ENCODE results near the gene DGCR6L. TPM values are rescaled to one million over a fixed set of nuclear protein-coding genes. Genes with fewer than 3 reads are reported as not detected.
"Not testable (repeated sequence)": the region's sequence is repeated elsewhere in the genome, so short reads cannot be mapped to it uniquely, and the experiment has no call there.

Gene DGCR6L
- total RNA-seq, 4 donors from 2014 or later: 39.8 to 69.2 (median 60.4) TPM

DNA sequence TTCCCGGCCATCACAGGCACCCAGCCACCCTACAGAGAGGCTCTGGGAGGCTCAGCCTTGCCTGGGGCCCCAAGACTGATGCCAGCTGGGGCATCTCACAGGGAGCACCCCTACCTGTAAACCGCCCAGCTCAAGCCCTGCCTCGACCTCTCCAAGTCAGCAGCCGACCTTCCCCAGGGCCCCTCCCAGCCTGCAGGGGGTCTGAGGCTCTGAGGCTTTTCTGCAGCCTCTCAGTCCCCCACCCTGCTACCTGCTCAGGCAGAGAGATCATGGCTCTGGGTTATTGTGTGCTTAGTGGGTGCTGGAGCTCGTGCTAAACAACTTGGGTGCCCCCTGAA lies 28.6 kb downstream of the DGCR6L start:
- H3K9me3 ChIP-seq: no peaks in the 10 kb centered on the region
- H3K27ac ChIP-seq: no peak overlapping the region
- TF ChIP-seq, protein P1, sequence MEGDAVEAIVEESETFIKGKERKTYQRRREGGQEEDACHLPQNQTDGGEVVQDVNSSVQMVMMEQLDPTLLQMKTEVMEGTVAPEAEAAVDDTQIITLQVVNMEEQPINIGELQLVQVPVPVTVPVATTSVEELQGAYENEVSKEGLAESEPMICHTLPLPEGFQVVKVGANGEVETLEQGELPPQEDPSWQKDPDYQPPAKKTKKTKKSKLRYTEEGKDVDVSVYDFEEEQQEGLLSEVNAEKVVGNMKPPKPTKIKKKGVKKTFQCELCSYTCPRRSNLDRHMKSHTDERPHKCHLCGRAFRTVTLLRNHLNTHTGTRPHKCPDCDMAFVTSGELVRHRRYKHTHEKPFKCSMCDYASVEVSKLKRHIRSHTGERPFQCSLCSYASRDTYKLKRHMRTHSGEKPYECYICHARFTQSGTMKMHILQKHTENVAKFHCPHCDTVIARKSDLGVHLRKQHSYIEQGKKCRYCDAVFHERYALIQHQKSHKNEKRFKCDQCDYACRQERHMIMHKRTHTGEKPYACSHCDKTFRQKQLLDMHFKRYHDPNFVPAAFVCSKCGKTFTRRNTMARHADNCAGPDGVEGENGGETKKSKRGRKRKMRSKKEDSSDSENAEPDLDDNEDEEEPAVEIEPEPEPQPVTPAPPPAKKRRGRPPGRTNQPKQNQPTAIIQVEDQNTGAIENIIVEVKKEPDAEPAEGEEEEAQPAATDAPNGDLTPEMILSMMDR (IDR thresholded peaks at IDR 0.05): no peak
- TF ChIP-seq EP300 (IDR thresholded peaks at IDR 0.05): no peak
- no peak for TF ChIP-seq POLR2A (IDR thresholded peaks at IDR 0.05)
- no peak for TF ChIP-seq POLR2AphosphoS5 (IDR thresholded peaks at IDR 0.05)
- no peak overlapping the region for H3K4me3 ChIP-seq
- H3K4me1 ChIP-seq: no peaks in the 10 kb centered on the region
- H3K36me3 ChIP-seq: no peaks in the 10 kb centered on the region
- peaks cover 35% of the 10 kb centered on the region for H3K27me3 ChIP-seq
- no CpG with 5 or more reads among the region's 5 CpGs for whole genome bisulfite sequencing, 2 donors (ENCODE audit: low coverage in 1 of 2)
- no peak for ATAC-seq

DNA sequence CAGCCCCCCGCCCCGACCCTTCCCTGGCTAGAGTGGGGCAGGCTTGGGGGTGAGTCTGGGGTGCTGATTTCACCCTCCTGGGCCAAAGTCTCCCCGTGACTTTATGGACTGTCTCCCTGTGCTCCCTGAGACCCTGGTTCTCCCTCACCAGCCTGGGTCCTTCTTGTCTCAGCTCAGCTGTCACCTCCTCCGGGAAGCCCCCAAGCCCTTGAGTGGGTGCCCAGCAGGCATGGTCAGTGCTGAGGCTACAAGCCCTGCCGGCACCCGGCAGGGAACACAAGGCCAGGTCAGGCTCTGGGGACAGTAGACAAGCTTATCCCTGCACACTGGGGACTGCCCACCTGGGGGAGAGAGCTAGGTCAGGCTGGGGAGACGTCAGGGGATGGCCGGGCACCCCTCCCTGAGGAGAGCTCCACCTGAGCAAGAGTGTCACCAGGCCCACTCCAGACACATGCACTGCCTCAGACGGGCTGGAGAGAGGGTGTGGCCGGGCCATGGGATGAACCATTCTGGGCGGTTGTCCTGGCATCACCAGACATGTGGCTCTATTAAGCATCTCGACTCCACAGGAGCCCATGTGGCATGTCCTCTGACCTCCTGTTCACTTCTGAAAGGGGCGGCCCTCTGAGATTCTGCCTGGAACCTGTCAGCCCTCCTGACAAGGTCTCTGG lies 29.1 kb downstream of the DGCR6L start:
- H3K27ac ChIP-seq: no peak overlapping the region
- WGBS, 2 donors (ENCODE audit: low coverage in 1 of 2): 80% methylated on average over 1 of the region's 13 CpGs; no CpG with 5 or more reads in 1 of the 2 donors
- H3K4me3 ChIP-seq: no peak overlapping the region
- TF ChIP-seq POLR2A (IDR thresholded peaks at IDR 0.05): no peak
- TF ChIP-seq POLR2AphosphoS5 (IDR thresholded peaks at IDR 0.05): no peak
- TF ChIP-seq EP300 (IDR thresholded peaks at IDR 0.05): no peak
- TF ChIP-seq, protein P1 (IDR thresholded peaks at IDR 0.05): no peak
- ATAC-seq: no peak
- no peaks in the 10 kb centered on the region for H3K9me3 ChIP-seq
- no peaks in the 10 kb centered on the region for H3K36me3 ChIP-seq
- no peaks in the 10 kb centered on the region for H3K4me1 ChIP-seq
- peaks cover 36% of the 10 kb centered on the region for H3K27me3 ChIP-seq

DNA sequence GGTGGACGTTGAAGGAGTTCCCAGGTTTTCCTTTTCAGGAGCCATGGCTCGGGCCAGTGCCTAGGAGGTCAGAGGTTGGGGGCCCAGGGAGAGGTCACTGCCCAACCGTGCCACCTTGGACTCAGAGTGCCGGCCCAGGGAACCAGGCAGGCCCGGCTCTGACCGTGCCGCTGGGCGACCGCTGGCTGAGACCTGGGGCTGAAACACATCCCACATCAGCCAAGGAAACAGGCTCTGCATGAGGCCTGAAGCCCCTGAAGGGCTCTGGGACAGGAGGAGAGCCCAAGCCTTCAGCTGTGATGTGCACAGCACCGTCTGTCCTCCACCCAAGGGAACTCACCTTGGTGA lies 29.8 kb downstream of the DGCR6L start:
- TF ChIP-seq POLR2AphosphoS5 (IDR thresholded peaks at IDR 0.05) (no peak), EP300 (IDR thresholded peaks at IDR 0.05) (no peak), POLR2A (IDR thresholded peaks at IDR 0.05) (no peak)
- TF ChIP-seq, protein P1 (IDR thresholded peaks at IDR 0.05): no peak
- peaks cover 36% of the 10 kb centered on the region for H3K27me3 ChIP-seq
- no peaks in the 10 kb centered on the region for H3K9me3 ChIP-seq
- WGBS, 2 donors (ENCODE audit: low coverage in 1 of 2): no CpG with 5 or more reads among the region's 10 CpGs
- H3K27ac ChIP-seq: no peak overlapping the region
- ATAC-seq: no peak
- no peaks in the 10 kb centered on the region for H3K36me3 ChIP-seq
- H3K4me3 ChIP-seq: no peak overlapping the region
- H3K4me1 ChIP-seq: no peaks in the 10 kb centered on the region

DNA sequence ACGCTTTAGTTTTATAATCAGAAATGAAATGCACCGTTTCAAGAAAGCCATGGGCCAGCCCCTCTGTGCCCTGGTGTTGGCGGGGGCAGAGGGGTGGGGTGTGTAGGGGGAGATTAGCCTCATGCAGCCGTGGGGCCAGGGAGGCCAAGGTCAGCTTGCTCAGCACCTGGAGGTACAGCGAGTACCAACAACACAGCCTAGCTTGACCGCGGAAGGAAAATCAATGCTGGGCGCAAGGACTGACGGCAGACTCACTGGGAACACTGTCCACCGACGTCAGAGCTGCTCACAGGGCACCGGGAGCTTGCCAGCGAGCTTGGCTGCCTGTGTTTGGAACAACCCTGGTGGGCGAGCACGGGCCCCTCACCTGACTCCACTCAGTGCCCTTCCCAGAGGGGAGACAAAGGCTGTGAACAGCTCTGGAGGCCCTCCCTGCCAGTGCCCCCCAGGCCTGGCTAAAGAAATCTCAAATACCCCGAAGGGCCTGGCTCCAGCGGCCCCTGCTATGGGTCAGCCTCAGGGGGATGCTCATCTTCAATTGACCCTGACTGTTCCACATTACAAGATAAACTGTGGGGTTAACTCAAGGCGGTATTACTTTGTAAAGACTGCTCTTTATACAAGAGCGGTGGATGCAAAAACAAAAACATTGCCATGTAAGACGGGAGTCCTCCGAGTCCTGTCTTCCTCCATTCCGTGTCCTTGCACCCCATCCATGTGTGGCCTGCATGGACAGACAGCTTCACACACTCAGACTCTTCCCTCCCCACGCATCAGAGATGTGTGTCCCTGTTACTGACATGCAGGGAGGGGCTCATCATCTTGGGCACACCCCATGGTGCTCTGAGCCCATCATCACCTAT lies 30.4 kb downstream of the DGCR6L start:
- WGBS, 2 donors (ENCODE audit: low coverage in 1 of 2): 85 to 86% methylated on average over 6 to 8 of the region's 23 CpGs
- not testable (repeated sequence) for H3K9me3 ChIP-seq, H3K4me3 ChIP-seq, H3K27ac ChIP-seq, H3K4me1 ChIP-seq, H3K36me3 ChIP-seq, ATAC-seq
- H3K27me3 ChIP-seq: peaks cover 37% of the 10 kb centered on the region

DNA sequence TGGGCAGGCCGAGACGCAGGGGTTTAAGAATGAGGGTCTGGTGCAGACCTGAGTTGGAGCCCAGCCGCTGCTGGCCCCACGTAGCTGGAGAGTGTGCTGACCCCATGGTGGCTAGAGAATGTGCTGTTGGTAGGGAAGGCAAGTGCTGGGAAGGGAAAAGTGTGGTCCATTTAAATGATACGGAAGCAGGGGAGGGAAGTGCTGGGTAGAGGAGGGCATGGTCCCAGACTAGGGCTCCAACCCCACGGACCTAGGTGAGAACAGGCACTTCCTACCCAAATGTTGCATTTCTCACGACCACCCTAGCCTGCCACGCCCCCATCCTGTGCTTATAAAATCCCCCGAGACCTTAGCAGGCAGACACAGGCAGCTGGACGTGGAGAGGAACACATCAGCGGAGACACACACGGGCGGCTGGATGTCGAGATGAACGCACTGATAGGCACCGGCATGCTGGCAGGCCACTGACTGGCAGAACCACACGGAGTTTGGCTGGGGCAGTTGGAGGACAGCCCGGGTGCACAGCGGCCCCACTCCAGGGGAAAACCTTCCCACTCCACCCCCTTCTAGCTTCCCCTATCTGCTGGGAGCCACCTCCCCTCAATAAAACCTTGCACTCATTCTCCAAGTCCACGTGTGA lies 33.0 kb downstream of the DGCR6L start:
- peaks cover 40% of the 10 kb centered on the region for H3K27me3 ChIP-seq
- not testable (repeated sequence) for H3K4me3 ChIP-seq, H3K9me3 ChIP-seq, H3K36me3 ChIP-seq, H3K4me1 ChIP-seq, H3K27ac ChIP-seq, ATAC-seq
- 64 to 74% methylated on average over 9 to 12 of the region's 20 CpGs for WGBS, 2 donors (ENCODE audit: low coverage in 1 of 2)

DNA sequence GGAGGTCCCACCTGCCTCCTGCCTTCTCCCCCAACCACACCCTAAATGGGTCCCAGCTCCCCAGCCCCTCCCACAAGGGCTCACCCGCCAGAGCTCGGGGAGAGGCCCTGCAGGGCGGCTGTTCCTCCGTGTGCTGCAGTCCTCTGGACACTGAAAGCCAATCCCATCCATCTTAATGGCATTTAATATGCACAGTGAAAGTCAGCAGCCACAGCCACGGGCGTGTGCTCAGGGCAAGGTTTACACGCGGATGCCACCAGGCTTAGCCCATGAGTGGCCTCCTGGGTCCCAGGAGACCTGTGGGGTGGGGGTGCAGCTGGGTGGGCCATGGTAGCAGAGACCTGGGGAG lies 33.6 kb downstream of the DGCR6L start:
- not testable (repeated sequence) for H3K4me3 ChIP-seq, H3K4me1 ChIP-seq, ATAC-seq, H3K36me3 ChIP-seq, H3K27ac ChIP-seq, H3K9me3 ChIP-seq
- 10% methylated on average over 2 of the region's 8 CpGs; no CpG with 5 or more reads in 1 of the 2 donors for WGBS, 2 donors (ENCODE audit: low coverage in 1 of 2)
- peaks cover 40% of the 10 kb centered on the region for H3K27me3 ChIP-seq
